Naive thymus-derived CD4-positive, alpha-beta T cell (primary cell): ENCODE results near the gene MCC. TPM values are rescaled to one million over a fixed set of nuclear protein-coding genes. Genes with fewer than 3 reads are reported as not detected.
"Not testable (repeated sequence)": the region's sequence is repeated elsewhere in the genome, so short reads cannot be mapped to it uniquely, and the experiment has no call there.

Experiments
- ATAC-seq: fragments of 150-1000 bp; cut with Tn5 transposase; 2 replicates; pipeline ENCODE4 v1.10.0; 2021; ENCODE audit warnings: mild to moderate bottlenecking, moderate library complexity
- CTCF ChIA-PET: fragments of 350-600 bp; sonication (Branson Sonifier 250); formaldehyde crosslinking; loops from one replicate; lab custom pipeline; 2021; ENCODE audit warnings: antibody characterized with exemption; lab: Charles Lee
- POLR2A ChIA-PET: fragments of 350-600 bp; sonication (Branson Sonifier 250); formaldehyde crosslinking; loops from one replicate; lab custom pipeline; 2021; ENCODE audit warnings: antibody characterized with exemption, inconsistent platforms; lab: Charles Lee
- DNase-seq, 9 donors: peaks; one replicate each; pipeline versions ENCODE4 v3.0.0 to v3.0.0-alpha.2; 2020 to 2022; ENCODE audit warnings: mixed read lengths in 1 of 9
- H3K27ac ChIP-seq: one replicate; pipeline ENCODE4 v1.7.0; 2013; ENCODE audit warnings: mild to moderate bottlenecking, low read depth, low read length, moderate library complexity
- H3K27me3 ChIP-seq, 2 donors: one replicate each; pipeline ENCODE4 v1.7.0; 2013; ENCODE audit warnings: low read length in 2 of 2, mild to moderate bottlenecking in 2 of 2, moderate library complexity in 2 of 2; ENCODE audit not compliant: control insufficient read depth in 2 of 2, insufficient read depth in 2 of 2
- H3K36me3 ChIP-seq, 3 experiments: 1 replicate in 2 of 3; 2 replicates in 1 of 3; pipeline ENCODE4 v1.7.0; 2013; ENCODE audit warnings: low read length in 3 of 3, mild to moderate bottlenecking in 3 of 3, moderate library complexity in 1 of 3; ENCODE audit not compliant: insufficient read depth in 3 of 3, control insufficient read depth in 2 of 3
- H3K4me1 ChIP-seq, 2 donors: one replicate each; pipeline ENCODE4 v1.7.0; 2013; ENCODE audit warnings: low read length in 2 of 2, mild to moderate bottlenecking in 2 of 2, moderate library complexity in 1 of 2; ENCODE audit not compliant: control insufficient read depth in 2 of 2, insufficient read depth in 2 of 2
- H3K4me3 ChIP-seq: 2 replicates; pipeline ENCODE4 v1.7.0; 2013; ENCODE audit warnings: mild to moderate bottlenecking, low read length
- H3K9me3 ChIP-seq, 3 experiments: 1 replicate in 2 of 3; 2 replicates in 1 of 3; pipeline ENCODE4 v1.7.0; 2013; ENCODE audit warnings: low read length in 3 of 3; ENCODE audit not compliant: control insufficient read depth in 2 of 3
- H3K27ac Mint-ChIP-seq, 9 donors: one replicate each; pipeline ENCODE4 v1.8.0; 2020 to 2022; ENCODE audit warnings: mixed read lengths in 9 of 9, mild to moderate bottlenecking in 8 of 9, moderate library complexity in 5 of 9, inconsistent platforms in 2 of 9
- H3K27me3 Mint-ChIP-seq, 5 donors: one replicate each; pipeline ENCODE4 v1.8.0; 2021 to 2022; ENCODE audit warnings: mixed read lengths in 5 of 5, mild to moderate bottlenecking in 1 of 5
- H3K36me3 Mint-ChIP-seq, 5 donors: one replicate each; pipeline ENCODE4 v1.8.0; 2020 to 2022; ENCODE audit warnings: mixed read lengths in 5 of 5, mild to moderate bottlenecking in 3 of 5, inconsistent platforms in 1 of 5
- H3K4me1 Mint-ChIP-seq, 7 donors: one replicate each; pipeline ENCODE4 v1.8.0; 2020 to 2022; ENCODE audit warnings: mixed read lengths in 7 of 7, mild to moderate bottlenecking in 3 of 7, inconsistent platforms in 1 of 7
- H3K4me3 Mint-ChIP-seq, 10 donors: one replicate each; pipeline ENCODE4 v1.8.0; 2020 to 2022; ENCODE audit warnings: mild to moderate bottlenecking in 10 of 10, mixed read lengths in 10 of 10, moderate library complexity in 6 of 10, inconsistent platforms in 2 of 10
- H3K9me3 Mint-ChIP-seq, 11 donors: one replicate each; pipeline ENCODE4 v1.8.0; 2020 to 2022; ENCODE audit warnings: mixed read lengths in 11 of 11, mild to moderate bottlenecking in 4 of 11, inconsistent platforms in 1 of 11, moderate library complexity in 1 of 11
- intact Hi-C, 2 donors: fragments of 100-400 bp; cut with micrococcal nuclease; formaldehyde crosslinking; loops; one replicate each; pipeline ENCODE4 v1.15.1; 2023
- polyA plus RNA-seq, 2 donors: library from polyadenylated mRNA; unstranded; fragments of 300-500 nt; fragmentation: Illumina TruSeq; gene quantifications; one replicate each; pipeline ENCODE4 v1.2.3, GENCODE V29; 2021
- total RNA-seq, 6 experiments: library from RNA in 5 of 6; stranded (reverse) in 5 of 6; gene quantifications; 1 replicate in 5 of 6; 2 replicates in 1 of 6; pipeline ENCODE4 v1.2.3 and lab custom pipeline; 2021 to 2026

The MCC gene
- total and polyA plus RNA-seq, 7 experiments from 2014 or later: 0.56 to 3.0 (median 0.89) TPM

- Histone ChIP-seq H3K36me3 (no peaks in the 10 kb centered on the region), H3K4me3 (no peak overlapping the region), H3K27ac (no peak overlapping the region), H3K27me3 (no peaks in the 10 kb centered on the region), H3K9me3 (no peaks in the 10 kb centered on the region), H3K4me1 (no peaks in the 10 kb centered on the region)
- peaks cover 0 to 16% (median 5%) of the 10 kb centered on the region in 11 donors for H3K9me3 Mint-ChIP-seq
- H3K27ac Mint-ChIP-seq: no peak overlapping the region
- ChIA-PET POLR2A (no interaction called here), CTCF (no interaction called here)
- peaks cover 0 to 9% (median 2%) of the 10 kb centered on the region in 5 donors for H3K36me3 Mint-ChIP-seq
- peaks cover 32 to 40% (median 38%) of the 10 kb centered on the region in 5 donors for H3K27me3 Mint-ChIP-seq
- intact Hi-C loops: no loop called here
- H3K4me1 Mint-ChIP-seq: no peaks in the 10 kb centered on the region
- no peak overlapping the region for H3K4me3 Mint-ChIP-seq
- no peak for ATAC-seq
- DNase-seq: no peak
Measured at GRCh38 chr5:113474100-113474728, 14.0 kb downstream of the MCC start.

- H3K9me3 Mint-ChIP-seq: peaks cover 0 to 5% (median 0%) of the 10 kb centered on the region in 11 donors
- POLR2A ChIA-PET: no interaction called here
- CTCF ChIA-PET: no interaction called here
- DNase-seq (no peak), ATAC-seq (no peak)
- intact Hi-C loops: no loop called here
- H3K9me3 ChIP-seq: no peaks in the 10 kb centered on the region
- H3K4me3 Mint-ChIP-seq: no peak overlapping the region
- peak overlapping the region in 1 of 9 donors; percentile 3 for H3K27ac Mint-ChIP-seq
- no peak overlapping the region for H3K4me3 ChIP-seq
- H3K36me3 Mint-ChIP-seq: no peaks in the 10 kb centered on the region
- no peaks in the 10 kb centered on the region for H3K4me1 ChIP-seq
- no peaks in the 10 kb centered on the region for H3K4me1 Mint-ChIP-seq
- no peaks in the 10 kb centered on the region for H3K36me3 ChIP-seq
- H3K27me3 Mint-ChIP-seq: peaks cover 0 to 6% (median 3%) of the 10 kb centered on the region in 5 donors
- H3K27me3 ChIP-seq: no peaks in the 10 kb centered on the region
- no peak overlapping the region for H3K27ac ChIP-seq
Measured at GRCh38 chr5:113463032-113463431, 25.2 kb downstream of the MCC start.

GRCh38 chr5:113457106-113457505 is 31.1 kb downstream of the MCC start:
- H3K4me1 ChIP-seq, H3K4me1 Mint-ChIP-seq, H3K4me3 Mint-ChIP-seq, H3K27ac ChIP-seq, DNase-seq, H3K36me3 ChIP-seq, H3K9me3 Mint-ChIP-seq, intact Hi-C loops, H3K36me3 Mint-ChIP-seq, H3K4me3 ChIP-seq, H3K9me3 ChIP-seq, CTCF ChIA-PET, H3K27me3 ChIP-seq, ATAC-seq, H3K27ac Mint-ChIP-seq, POLR2A ChIA-PET, H3K27me3 Mint-ChIP-seq: not testable (repeated sequence)

GRCh38 chr5:113452941-113453340 is 35.3 kb downstream of the MCC start:
- POLR2A ChIA-PET: no interaction called here

GRCh38 chr5:113451797-113452196 is 36.5 kb downstream of the MCC start:
- peaks cover 0 to 3% of the 10 kb centered on the region in 2 donors for H3K27me3 ChIP-seq
- Mint-ChIP-seq H3K9me3 (peaks cover 0 to 1% (median 0%) of the 10 kb centered on the region in 11 donors), H3K4me3 (no peak overlapping the region), H3K36me3 (no peaks in the 10 kb centered on the region), H3K4me1 (peaks cover 0 to 10% (median 6%) of the 10 kb centered on the region in 7 donors), H3K27ac (no peak overlapping the region), H3K27me3 (peaks cover 4 to 22% (median 6%) of the 10 kb centered on the region in 5 donors)
- H3K27ac ChIP-seq: no peak overlapping the region
- intact Hi-C loops: no loop called here
- ATAC-seq: no peak
- POLR2A ChIA-PET: no interaction called here
- H3K9me3 ChIP-seq: no peaks in the 10 kb centered on the region
- DNase-seq: no peak
- no peak overlapping the region for H3K4me3 ChIP-seq
- no peaks in the 10 kb centered on the region for H3K4me1 ChIP-seq
- no peaks in the 10 kb centered on the region for H3K36me3 ChIP-seq
- CTCF ChIA-PET: no interaction called here

More at GRCh38 chr5:113452941-113453340, 35.3 kb downstream of the MCC start:
- Histone ChIP-seq H3K4me1 (no peaks in the 10 kb centered on the region), H3K36me3 (no peaks in the 10 kb centered on the region), H3K27me3 (peaks cover 0 to 3% of the 10 kb centered on the region in 2 donors), H3K27ac (no peak overlapping the region), H3K9me3 (no peaks in the 10 kb centered on the region), H3K4me3 (no peak overlapping the region)
- peaks cover 0 to 17% (median 2%) of the 10 kb centered on the region in 5 donors for H3K27me3 Mint-ChIP-seq
- peaks cover 0 to 10% (median 6%) of the 10 kb centered on the region in 7 donors for H3K4me1 Mint-ChIP-seq
- H3K27ac Mint-ChIP-seq: no peak overlapping the region
- CTCF ChIA-PET: no interaction called here
- no peak for DNase-seq
- no peak for ATAC-seq
- intact Hi-C loops: no loop called here
- H3K9me3 Mint-ChIP-seq: peaks cover 0 to 1% (median 0%) of the 10 kb centered on the region in 11 donors
- H3K4me3 Mint-ChIP-seq: no peak overlapping the region
- no peaks in the 10 kb centered on the region for H3K36me3 Mint-ChIP-seq

GRCh38 chr5:113450929-113451328 is 37.3 kb downstream of the MCC start:
- no peak overlapping the region for H3K4me3 Mint-ChIP-seq
- DNase-seq (peak in 1 of 9 donors; percentile 6), ATAC-seq (no peak)
- ChIA-PET CTCF (no interaction called here), POLR2A (no interaction called here)
- Histone ChIP-seq H3K36me3 (no peaks in the 10 kb centered on the region), H3K27me3 (peaks cover 0 to 3% of the 10 kb centered on the region in 2 donors), H3K4me1 (no peaks in the 10 kb centered on the region), H3K27ac (no peak overlapping the region), H3K4me3 (no peak overlapping the region), H3K9me3 (no peaks in the 10 kb centered on the region)
- no peaks in the 10 kb centered on the region for H3K36me3 Mint-ChIP-seq
- peak overlapping the region in 2 of 9 donors; percentile 5 to 39 for H3K27ac Mint-ChIP-seq
- H3K9me3 Mint-ChIP-seq: peaks cover 0 to 2% (median 0%) of the 10 kb centered on the region in 11 donors
- H3K27me3 Mint-ChIP-seq: peaks cover 6 to 26% (median 11%) of the 10 kb centered on the region in 5 donors
- H3K4me1 Mint-ChIP-seq: peaks cover 0 to 10% (median 6%) of the 10 kb centered on the region in 7 donors
- intact Hi-C loops: no loop called here

- peaks cover 0 to 3% of the 10 kb centered on the region in 2 donors for H3K27me3 ChIP-seq
- peaks cover 0 to 3% (median 0%) of the 10 kb centered on the region in 11 donors for H3K9me3 Mint-ChIP-seq
- intact Hi-C loops: no loop called here
- H3K4me3 Mint-ChIP-seq: no peak overlapping the region
- H3K4me3 ChIP-seq: no peak overlapping the region
- POLR2A ChIA-PET: no interaction called here
- no peaks in the 10 kb centered on the region for H3K36me3 Mint-ChIP-seq
- H3K9me3 ChIP-seq: no peaks in the 10 kb centered on the region
- peaks cover 10 to 31% (median 16%) of the 10 kb centered on the region in 5 donors for H3K27me3 Mint-ChIP-seq
- H3K4me1 Mint-ChIP-seq: peaks cover 0 to 10% (median 6%) of the 10 kb centered on the region in 7 donors
- peak overlapping the region in 1 of 9 donors; percentile 5 for H3K27ac Mint-ChIP-seq
- CTCF ChIA-PET: no interaction called here
- no peaks in the 10 kb centered on the region for H3K4me1 ChIP-seq
- no peak for ATAC-seq
- no peak for DNase-seq
- no peak overlapping the region for H3K27ac ChIP-seq
- no peaks in the 10 kb centered on the region for H3K36me3 ChIP-seq
Measured at GRCh38 chr5:113450462-113450861, 37.8 kb downstream of the MCC start.
